GM12864 (cell line): ENCODE results near the gene SARM1.
"Not testable (repeated sequence)": the region's sequence is repeated elsewhere in the genome, so short reads cannot be mapped to it uniquely, and the experiment has no call there.

ENCODE experiments used
- DNase-seq: peaks from one replicate; pipeline ENCODE4 v3.0.0-alpha.2; 2011; ENCODE audit warnings: low read depth
- H3K4me3 ChIP-seq: 2 replicates; pipeline ENCODE4 v1.5.1; 2011; ENCODE audit warnings: mild to moderate bottlenecking, low read depth, low read length, control low read depth
- CTCF ChIP-seq: IDR thresholded peaks from 2 replicates; pipeline ENCODE4 v1.5.1; 2011; ENCODE audit warnings: low read depth, mild to moderate bottlenecking, moderate library complexity, low read length, control low read depth, inconsistent platforms; ENCODE audit errors: missing control alignments

SARM1 gene

GRCh38 chr17:28335201-28335958 is 36.1 kb upstream of the SARM1 start, which contains the start of the genes IFT20 and TNFAIP1:
Gene IFT20 (minus strand): TSS chr17:28335472. CDS start chr17:28331985, 3,487 bp downstream.
Gene TNFAIP1 (plus strand): TSS chr17:28335761. CDS start chr17:28339522, 3,761 bp downstream.
- peak within 1 kb of the TSS; percentile 77 for H3K4me3 ChIP-seq
- no peak for TF ChIP-seq CTCF
- DNase-seq: peak; percentile 99

GRCh38 chr17:28335959-28336871 is 35.3 kb upstream of the SARM1 start:
- no peak for DNase-seq
- H3K4me3 ChIP-seq: peak overlapping the region; percentile 77
- no peak for TF ChIP-seq CTCF

DNA sequence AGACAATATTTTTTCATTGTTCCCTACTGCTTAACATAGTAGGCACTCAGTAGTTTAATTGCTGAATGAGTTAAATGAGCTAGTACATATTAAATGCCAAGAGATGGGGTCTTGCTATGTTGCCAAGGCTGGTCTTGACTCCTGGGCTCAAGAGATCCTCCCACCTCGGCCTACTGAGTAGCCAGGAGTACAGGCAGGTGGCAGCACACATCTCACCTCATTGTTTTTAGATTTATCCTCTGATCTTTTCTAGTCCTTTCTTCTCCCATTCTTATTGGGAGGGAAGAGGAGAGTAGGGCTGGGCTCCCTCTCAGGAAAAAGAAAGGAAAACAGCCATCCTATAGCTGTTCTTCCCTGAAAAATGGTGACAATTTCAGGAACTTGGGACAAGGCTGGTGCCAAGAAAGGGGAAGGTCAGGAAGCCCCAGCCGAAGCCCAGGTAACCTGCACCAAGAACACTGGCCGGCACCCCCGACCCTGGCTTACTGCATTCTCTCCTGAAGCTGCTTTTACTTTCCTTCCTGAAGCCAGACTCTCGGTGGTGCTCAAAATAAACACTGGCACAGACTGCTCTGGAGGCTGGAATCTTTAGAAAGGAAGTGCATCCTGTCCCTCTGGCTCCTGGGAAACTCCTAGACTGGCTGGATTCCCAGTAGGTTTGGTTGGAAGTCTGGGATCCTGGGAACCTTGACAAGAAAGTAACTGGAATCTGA is 33.3 kb upstream of the SARM1 start:
- no peak for DNase-seq
- TF ChIP-seq CTCF: no peak
- H3K4me3 ChIP-seq: no peak overlapping the region

DNA sequence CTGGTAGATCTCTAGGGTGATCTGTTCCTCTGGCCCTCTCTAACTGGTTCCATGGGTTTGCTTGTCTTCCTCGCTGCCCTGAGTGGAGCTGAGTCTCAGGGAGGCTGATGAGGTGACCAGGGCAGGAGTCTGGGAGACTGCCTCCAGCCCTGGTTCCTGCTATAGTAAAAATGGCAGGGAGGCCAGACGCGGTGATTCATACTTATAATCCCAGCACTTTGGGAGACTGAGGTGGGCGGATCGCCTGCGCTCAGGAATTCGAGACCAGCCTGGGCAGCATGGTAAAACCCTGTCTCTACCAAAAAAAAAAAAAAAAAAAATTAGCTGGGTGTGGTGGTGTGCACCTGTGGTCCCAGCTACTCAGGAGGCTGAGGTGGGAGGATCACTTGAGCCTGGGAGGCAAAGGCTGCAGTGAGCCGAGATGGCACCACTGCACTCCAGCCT is 32.7 kb upstream of the SARM1 start:
- not testable (repeated sequence) for DNase-seq, H3K4me3 ChIP-seq

- no peak for DNase-seq
- no peak overlapping the region for H3K4me3 ChIP-seq
- no peak for TF ChIP-seq CTCF
These were observed 32.1 kb upstream of the SARM1 start for GRCh38 chr17:28339431-28339830.

GRCh38 chr17:28340374-28340773 is 31.1 kb upstream of the SARM1 start:
- no peak overlapping the region for H3K4me3 ChIP-seq
- TF ChIP-seq CTCF: no peak
- no peak for DNase-seq

GRCh38 chr17:28341516-28341915 is 30.0 kb upstream of the SARM1 start:
- TF ChIP-seq CTCF: no peak

More at GRCh38 chr17:28341516-28341915, 30.0 kb upstream of the SARM1 start:
- DNase-seq: no peak
- no peak overlapping the region for H3K4me3 ChIP-seq
